NB4 (cell line): ENCODE data around the gene PRAF2.
A peak's percentile ranks its signal among the peaks of the same experiment; 100 is the strongest.

Experiments
- DNase-seq: peaks from one replicate; pipeline ENCODE4 v3.0.0; 2010; ENCODE audit warnings: low read depth
- H3K4me3 ChIP-seq: one replicate; pipeline ENCODE4 v1.5.1; 2011; ENCODE audit warnings: mild to moderate bottlenecking, low read depth, low read length, moderate library complexity
- CTCF ChIP-seq: IDR thresholded peaks from one replicate; pipeline ENCODE4 v1.5.1; 2012; ENCODE audit warnings: low read depth, low read length
- MAX ChIP-seq: IDR thresholded peaks from 2 replicates; pipeline ENCODE4 v1.6.1; 2011; ENCODE audit warnings: low read depth, low read length
- MYC ChIP-seq: IDR thresholded peaks from 2 replicates; pipeline ENCODE4 v1.6.1; 2011; ENCODE audit warnings: low read depth, low read length
- POLR2A ChIP-seq: IDR thresholded peaks from 2 replicates; pipeline ENCODE4 v1.6.1; 2011; ENCODE audit warnings: mild to moderate bottlenecking; ENCODE audit not compliant: insufficient read length; ENCODE audit errors: extremely low read depth

PRAF2 gene

GRCh38 chrX:49082271-49082871, 8.6 kb upstream of the PRAF2 start:
- peak; percentile 24 for DNase-seq
- no peak overlapping the region for H3K4me3 ChIP-seq
- TF ChIP-seq POLR2A (no peak), MYC (no peak), MAX (no peak), CTCF (no peak)

GRCh38 chrX:49079489-49080428, 6.0 kb upstream of the PRAF2 start, which contains the start of gene WDR45:
WDR45 (minus strand) TSS chrX:49079887; CDS start chrX:49078095, 1,792 bp downstream.
- DNase-seq, result peak; percentile 80
- TF ChIP-seq MYC (no peak), POLR2A (no peak), CTCF (no peak), MAX (peak; percentile 41)
- H3K4me3 ChIP-seq, result peak within 1 kb of the TSS; percentile 50

- no peak overlapping the region for H3K4me3 ChIP-seq
- DNase-seq, result no peak
Observed at GRCh38 chrX:49077941-49078340, 4.1 kb upstream of the PRAF2 start.

GRCh38 chrX:49075347-49075746, 1.5 kb upstream of the PRAF2 start:
- no peak for TF ChIP-seq MYC
- peak; percentile 16 for TF ChIP-seq CTCF
- peak; percentile 12 for DNase-seq
- H3K4me3 ChIP-seq, result no peak overlapping the region

More at GRCh38 chrX:49077941-49078340, 4.1 kb upstream of the PRAF2 start:
- TF ChIP-seq CTCF (no peak), POLR2A (no peak), MAX (no peak), MYC (no peak)

GRCh38 chrX:49072712-49073095, 1.1 kb downstream of the PRAF2 start:
- no peak overlapping the region for H3K4me3 ChIP-seq
- TF ChIP-seq CTCF (no peak), POLR2A (no peak), MYC (no peak), MAX (no peak)
- DNase-seq, result no peak
